Germinal center (tissue), 1 donor: Measurements from ENCODE around the gene SDR9C7.
"Not testable (repeated sequence)": the region's sequence is repeated elsewhere in the genome, so short reads cannot be mapped to it uniquely, and the experiment has no call there.

Source experiments
- DNase-seq: peaks from one replicate; pipeline ENCODE4 v3.0.0; 2012; ENCODE audit warnings: mixed read lengths, low spot score

SDR9C7 gene

GRCh38 chr12:56916296-56916995 lies 17.8 kb downstream of the SDR9C7 start:
- no peak for DNase-seq

GRCh38 chr12:56914724-56915123 lies 19.5 kb downstream of the SDR9C7 start:
- DNase-seq = no peak

GRCh38 chr12:56914256-56914655 lies 20.0 kb downstream of the SDR9C7 start:
- DNase-seq = no peak

- DNase-seq = not testable (repeated sequence)
Observed at GRCh38 chr12:56909403-56909802, 24.8 kb downstream of the SDR9C7 start.

GRCh38 chr12:56908136-56908535 lies 26.1 kb downstream of the SDR9C7 start:
- DNase-seq = no peak

GRCh38 chr12:56905852-56906251 lies 28.4 kb downstream of the SDR9C7 start:
- no peak for DNase-seq

GRCh38 chr12:56903374-56903773 lies 30.8 kb downstream of the SDR9C7 start:
- DNase-seq = no peak

- DNase-seq = not testable (repeated sequence)
Observed at GRCh38 chr12:56901313-56901712, 32.9 kb downstream of the SDR9C7 start.

- DNase-seq = no peak
Observed at GRCh38 chr12:56900583-56900982, 33.6 kb downstream of the SDR9C7 start.

GRCh38 chr12:56898938-56899337 lies 35.3 kb downstream of the SDR9C7 start:
- no peak for DNase-seq

- DNase-seq = no peak
Observed at GRCh38 chr12:56897844-56898361, 36.3 kb downstream of the SDR9C7 start.

GRCh38 chr12:56896082-56896481 lies 38.1 kb downstream of the SDR9C7 start:
- no peak for DNase-seq

- DNase-seq = no peak
Observed at GRCh38 chr12:56894698-56895368, 39.4 kb downstream of the SDR9C7 start.

- not testable (repeated sequence) for DNase-seq
Observed at GRCh38 chr12:56891885-56892284, 42.3 kb downstream of the SDR9C7 start.

GRCh38 chr12:56886319-56886718 lies 47.9 kb downstream of the SDR9C7 start:
- DNase-seq = no peak

- no peak for DNase-seq
Observed at GRCh38 chr12:56885316-56885715, 48.9 kb downstream of the SDR9C7 start.

GRCh38 chr12:56884421-56884820 lies 49.8 kb downstream of the SDR9C7 start:
- DNase-seq = no peak

- not testable (repeated sequence) for DNase-seq
Observed at GRCh38 chr12:56882407-56882806, 51.8 kb downstream of the SDR9C7 start.

GRCh38 chr12:56880125-56880992 lies 53.8 kb downstream of the SDR9C7 start:
- no peak for DNase-seq

GRCh38 chr12:56879240-56880124 lies 54.7 kb downstream of the SDR9C7 start:
- DNase-seq = not testable (repeated sequence)

- no peak for DNase-seq
Observed at GRCh38 chr12:56878010-56878339, 56.2 kb downstream of the SDR9C7 start.
